Brain microvascular endothelial cell (primary cell): ENCODE measurements around the gene ZNF431.

Experiments
- DNase-seq: peaks from one replicate; pipeline ENCODE4 v3.0.0-alpha.2; 2020
- H3K27ac ChIP-seq: fragments of 250-450 bp; sonication (Bioruptor Pico); 2 replicates; pipeline ENCODE4 v1.5.1; 2020; ENCODE audit warnings: mild to moderate bottlenecking, moderate library complexity
- H3K27me3 ChIP-seq: fragments of 250-450 bp; sonication (Bioruptor Pico); replicated peaks from 2 replicates; pipeline ENCODE4 v1.5.1; 2020; ENCODE audit warnings: mild to moderate bottlenecking
- H3K36me3 ChIP-seq: fragments of 250-450 bp; sonication (Bioruptor Pico); replicated peaks from 2 replicates; pipeline ENCODE4 v1.5.1; 2020; ENCODE audit warnings: mild to moderate bottlenecking
- H3K4me3 ChIP-seq: 2 replicates; pipeline ENCODE4 v1.5.1; 2011; ENCODE audit warnings: low read depth, mild to moderate bottlenecking, control low read depth, low read length, moderate library complexity
- CTCF ChIP-seq: IDR thresholded peaks from 2 replicates; pipeline ENCODE4 v1.5.1; 2011; ENCODE audit warnings: low read depth, mild to moderate bottlenecking, moderate library complexity, low read length, control low read depth, inconsistent platforms; ENCODE audit errors: missing control alignments
- in situ Hi-C: cut with HindIII; loops from 2 replicates; pipeline ENCODE4 v1.10.0; 2017; ENCODE audit warnings: low sequenced_read_pairs, low pct_ligation_motif_present

The ZNF431 gene

DNA sequence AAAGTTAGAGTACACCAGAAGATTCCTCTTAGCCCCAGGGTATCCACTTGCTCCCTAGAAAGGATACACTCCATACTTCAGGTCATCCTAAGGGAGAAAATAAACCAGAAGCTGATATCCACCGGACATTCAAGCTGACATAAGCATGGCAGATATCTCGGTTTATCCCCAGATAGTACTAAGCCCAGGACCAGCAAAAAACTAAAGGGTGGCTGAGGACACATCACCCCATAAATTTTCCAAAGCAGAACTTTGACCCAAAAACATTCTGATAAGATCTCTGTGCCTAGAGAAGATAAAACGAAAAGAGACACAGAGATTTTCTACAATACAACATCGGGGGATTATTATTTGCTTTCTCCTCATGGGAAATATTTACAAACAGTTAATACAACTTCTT, 13.9 kb upstream of the ZNF431 start:
- no peaks in the 10 kb centered on the region for H3K27me3 ChIP-seq
- TF ChIP-seq CTCF = no peak
- no peaks in the 10 kb centered on the region for H3K36me3 ChIP-seq
- in situ Hi-C loops = no loop called here
- no peak overlapping the region for H3K27ac ChIP-seq
- DNase-seq = no peak
- H3K4me3 ChIP-seq = no peak overlapping the region

GRCh38 chr19:21128901-21129698, 12.7 kb upstream of the ZNF431 start:
- no peak for DNase-seq
- H3K36me3 ChIP-seq = no peaks in the 10 kb centered on the region
- no peaks in the 10 kb centered on the region for H3K27me3 ChIP-seq
- H3K27ac ChIP-seq = no peak overlapping the region
- no peak for TF ChIP-seq CTCF
- no peak overlapping the region for H3K4me3 ChIP-seq
- in situ Hi-C loops = no loop called here

GRCh38 chr19:21130097-21130775, 11.6 kb upstream of the ZNF431 start:
- no peak for TF ChIP-seq CTCF
- no peak overlapping the region for H3K27ac ChIP-seq
- H3K36me3 ChIP-seq = no peaks in the 10 kb centered on the region
- no peak overlapping the region for H3K4me3 ChIP-seq
- H3K27me3 ChIP-seq = no peaks in the 10 kb centered on the region
- in situ Hi-C loops = no loop called here
- no peak for DNase-seq

DNA sequence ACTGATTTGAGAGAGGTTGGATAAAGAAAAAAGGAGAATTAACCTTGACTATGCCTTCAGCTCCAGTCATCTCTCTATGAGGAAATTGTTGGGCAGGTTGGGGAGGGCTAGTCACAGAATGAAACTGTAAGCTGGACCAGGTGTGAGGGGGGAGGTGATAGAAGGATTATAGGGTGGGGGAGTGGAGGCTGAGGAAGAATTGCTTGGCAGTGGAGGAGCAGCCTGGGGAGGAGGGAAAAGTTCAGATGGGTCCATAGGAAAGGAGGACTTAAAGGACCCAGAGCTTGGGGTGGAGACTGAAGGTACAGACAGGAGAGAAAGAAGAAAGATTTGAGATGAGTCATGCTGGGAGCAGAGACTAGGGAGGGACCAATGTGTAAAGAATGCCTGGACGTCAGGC, 8.2 kb upstream of the ZNF431 start:
- Histone ChIP-seq H3K27ac (no peak overlapping the region), H3K4me3 (no peak overlapping the region), H3K36me3 (no peaks in the 10 kb centered on the region), H3K27me3 (no peaks in the 10 kb centered on the region)
- in situ Hi-C loops = no loop called here
- no peak for DNase-seq
- no peak for TF ChIP-seq CTCF

DNA sequence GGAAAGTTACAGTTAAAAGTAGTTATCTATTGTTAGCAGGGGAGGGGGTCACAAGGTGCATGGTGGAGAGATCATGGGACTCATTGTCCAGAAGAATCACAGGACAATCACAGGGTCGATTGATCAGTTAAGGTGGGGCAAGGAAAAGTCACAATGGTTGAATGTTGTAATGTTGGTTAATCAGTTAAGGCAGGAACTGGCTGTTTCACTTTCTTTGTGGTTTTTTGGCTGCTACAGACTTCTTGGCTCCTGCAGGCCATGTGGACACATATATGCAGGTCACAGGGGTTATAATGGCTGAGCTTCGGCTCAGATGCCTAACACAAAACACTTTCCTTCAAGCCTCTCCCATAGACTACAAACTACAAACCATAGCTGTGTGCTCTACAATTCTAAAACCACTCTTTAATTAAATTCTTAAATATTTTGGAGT, 6.9 kb upstream of the ZNF431 start:
- TF ChIP-seq CTCF = no peak
- no peak for DNase-seq
- H3K36me3 ChIP-seq = no peaks in the 10 kb centered on the region
- H3K27ac ChIP-seq = no peak overlapping the region
- H3K4me3 ChIP-seq = no peak overlapping the region
- in situ Hi-C loops = no loop called here
- no peaks in the 10 kb centered on the region for H3K27me3 ChIP-seq
